GM23248 (cell line): ENCODE results near the gene NTN3. TPM values are rescaled to one million over a fixed set of nuclear protein-coding genes. Genes with fewer than 3 reads are reported as not detected.

Experiments used
- DNase-seq: peaks from one replicate; pipeline ENCODE4 v3.0.0-alpha.2; 2015
- H2AFZ ChIP-seq: fragments of 200-600 bp; sonication (generic); 2 replicates; pipeline ENCODE4 v1.6.1; 2016; ENCODE audit warnings: antibody characterized with exemption
- H3F3A ChIP-seq: fragments of 200-600 bp; sonication (generic); 2 replicates; pipeline ENCODE4 v1.6.1; 2016; ENCODE audit warnings: mild to moderate bottlenecking, antibody characterized with exemption, mixed run types; ENCODE audit not compliant: insufficient read depth
- H3K27ac ChIP-seq: fragments of 200-600 bp; sonication (generic); 2 replicates; pipeline ENCODE4 v1.5.1; 2016; ENCODE audit warnings: mild to moderate bottlenecking
- H3K27me3 ChIP-seq: fragments of 200-600 bp; sonication (generic); replicated peaks from 2 replicates; pipeline ENCODE4 v1.6.1; 2016; ENCODE audit warnings: mild to moderate bottlenecking; ENCODE audit not compliant: insufficient read depth
- H3K36me3 ChIP-seq: fragments of 200-600 bp; sonication (generic); 2 replicates; pipeline ENCODE4 v1.6.1; 2016; ENCODE audit warnings: low read depth, mild to moderate bottlenecking
- H3K4me1 ChIP-seq: fragments of 200-600 bp; sonication (generic); 2 replicates; pipeline ENCODE4 v1.6.1; 2016; ENCODE audit warnings: mild to moderate bottlenecking; ENCODE audit not compliant: insufficient read depth
- H3K4me2 ChIP-seq: fragments of 200-600 bp; sonication (generic); one replicate; pipeline ENCODE4 v1.6.1; 2016; ENCODE audit warnings: mild to moderate bottlenecking; ENCODE audit not compliant: unreplicated experiment
- H3K4me3 ChIP-seq: fragments of 200-600 bp; sonication (generic); 2 replicates; pipeline ENCODE4 v1.5.1; 2016; ENCODE audit warnings: mild to moderate bottlenecking
- H3K79me2 ChIP-seq: fragments of 200-600 bp; sonication (generic); 2 replicates; pipeline ENCODE4 v1.6.1; 2016; ENCODE audit warnings: mild to moderate bottlenecking; ENCODE audit not compliant: insufficient read depth
- H3K9ac ChIP-seq: fragments of 200-600 bp; sonication (generic); 2 replicates; pipeline ENCODE4 v1.6.1; 2016; ENCODE audit warnings: mild to moderate bottlenecking
- H3K9me2 ChIP-seq: fragments of 200-600 bp; sonication (generic); 2 replicates; pipeline ENCODE4 v1.6.1; 2016; ENCODE audit warnings: mixed run types, mild to moderate bottlenecking, moderate library complexity; ENCODE audit not compliant: insufficient read depth
- H3K9me3 ChIP-seq: fragments of 200-600 bp; sonication (generic); one replicate; pipeline ENCODE4 v1.6.1; 2017; ENCODE audit warnings: low read depth
- H4K20me1 ChIP-seq: fragments of 200-600 bp; sonication (generic); 2 replicates; pipeline ENCODE4 v1.6.0; 2016; ENCODE audit not compliant: insufficient read depth
- EZH2 ChIP-seq: fragments of 200-600 bp; sonication (generic); IDR thresholded peaks from 2 replicates; pipeline ENCODE4 v1.6.1; 2018; ENCODE audit warnings: antibody characterized with exemption, mild to moderate bottlenecking; ENCODE audit not compliant: insufficient read depth, poor library complexity, severe bottlenecking
- EZH2phosphoT487 ChIP-seq: fragments of 200-600 bp; sonication (generic); IDR thresholded peaks from 2 replicates; pipeline ENCODE4 v1.6.1; 2018; ENCODE audit warnings: antibody characterized with exemption, moderate library complexity, mild to moderate bottlenecking, low read depth; ENCODE audit not compliant: insufficient read depth
- WGBS, 2 experiments: methylation state at CpG; one replicate each; pipeline ENCODE4 v1.1.6; 2015 to 2017; ENCODE audit warnings: low lambda C conversion rate in 2 of 2, low coverage in 1 of 2; ENCODE audit errors: missing lambda C conversion rate in 2 of 2; 5-methylcytosine and 5-hydroxymethylcytosine counted together
- in situ Hi-C: fragments of 300-500 bp; cut with MboI; formaldehyde crosslinking; loops from 2 replicates; pipeline ENCODE4 v1.15.0; 2020
- polyA plus RNA-seq: library from polyadenylated mRNA; unstranded; fragments of >200 nt; fragmentation: Nextera tagmentation; extraction: Ambion mirVana; gene quantifications from 2 replicates; pipeline ENCODE4 v1.2.1, GENCODE V29; 2016
- total RNA-seq: library from RNA; depleted of rRNA; stranded (reverse); fragments of >200 nt; shearing (Covaris generic); gene quantifications from 2 replicates; pipeline ENCODE4 v1.2.3, GENCODE V29; 2014

Gene NTN3
- total and polyA plus RNA-seq, 2 experiments from 2014 or later, result not detected

GRCh38 chr16:2473999-2474876 is 3.1 kb downstream of the NTN3 start:
- no peaks in the 10 kb centered on the region for H3K9me2 ChIP-seq
- peak overlapping the region; percentile 86 for H3K4me2 ChIP-seq
- in situ Hi-C loops, result no loop called here
- DNase-seq, result peak; percentile 79
- H3K27me3 ChIP-seq, result no peaks in the 10 kb centered on the region
- peak overlapping the region; percentile 49 for H3K27ac ChIP-seq
- H2AFZ ChIP-seq, result peak overlapping the region; percentile 90
- H3K4me3 ChIP-seq, result peak overlapping the region; percentile 93
- no peaks in the 10 kb centered on the region for H3K36me3 ChIP-seq
- 1 to 2% methylated on average over 40 to 63 of the region's 100 CpGs for WGBS, 2 experiments
- peaks cover 35% of the 10 kb centered on the region for H3K79me2 ChIP-seq
- H3K4me1 ChIP-seq, result no peaks in the 10 kb centered on the region; the same call in 1 of the 2 replicates
- no peaks in the 10 kb centered on the region for H4K20me1 ChIP-seq
- H3K9me3 ChIP-seq, result no peaks in the 10 kb centered on the region
- H3K9ac ChIP-seq, result peak overlapping the region; percentile 83
- no peaks in the 10 kb centered on the region for H3F3A ChIP-seq
- TF ChIP-seq EZH2phosphoT487 (no peak), EZH2 (no peak)

GRCh38 chr16:2474877-2475412 is 3.8 kb downstream of the NTN3 start, which contains the start of gene TBC1D24:
Gene TBC1D24 (plus strand): TSS chr16:2475127. CDS start chr16:2496149, 21,022 bp downstream.
- Histone ChIP-seq H3K27me3 (no peaks in the 10 kb centered on the region), H3K36me3 (no peaks in the 10 kb centered on the region), H3K4me3 (peak within 1 kb of the TSS; percentile 93), H4K20me1 (no peaks in the 10 kb centered on the region), H3K79me2 (peaks cover 37% of the 10 kb centered on the region), H3K9me2 (no peaks in the 10 kb centered on the region), H3F3A (no peaks in the 10 kb centered on the region), H3K4me1 (no peaks in the 10 kb centered on the region; the same call in 1 of the 2 replicates), H3K9me3 (no peaks in the 10 kb centered on the region), H3K27ac (peak within 1 kb of the TSS; percentile 49), H2AFZ (peak within 1 kb of the TSS; percentile 90), H3K9ac (peak within 1 kb of the TSS; percentile 83), H3K4me2 (peak within 1 kb of the TSS; percentile 86)
- TF ChIP-seq EZH2 (no peak), EZH2phosphoT487 (no peak)
- 1 to 10% methylated on average over 4 to 62 of the region's 77 CpGs for WGBS, 2 experiments
- in situ Hi-C loops, result no loop called here
- DNase-seq, result peak; percentile 92

DNA sequence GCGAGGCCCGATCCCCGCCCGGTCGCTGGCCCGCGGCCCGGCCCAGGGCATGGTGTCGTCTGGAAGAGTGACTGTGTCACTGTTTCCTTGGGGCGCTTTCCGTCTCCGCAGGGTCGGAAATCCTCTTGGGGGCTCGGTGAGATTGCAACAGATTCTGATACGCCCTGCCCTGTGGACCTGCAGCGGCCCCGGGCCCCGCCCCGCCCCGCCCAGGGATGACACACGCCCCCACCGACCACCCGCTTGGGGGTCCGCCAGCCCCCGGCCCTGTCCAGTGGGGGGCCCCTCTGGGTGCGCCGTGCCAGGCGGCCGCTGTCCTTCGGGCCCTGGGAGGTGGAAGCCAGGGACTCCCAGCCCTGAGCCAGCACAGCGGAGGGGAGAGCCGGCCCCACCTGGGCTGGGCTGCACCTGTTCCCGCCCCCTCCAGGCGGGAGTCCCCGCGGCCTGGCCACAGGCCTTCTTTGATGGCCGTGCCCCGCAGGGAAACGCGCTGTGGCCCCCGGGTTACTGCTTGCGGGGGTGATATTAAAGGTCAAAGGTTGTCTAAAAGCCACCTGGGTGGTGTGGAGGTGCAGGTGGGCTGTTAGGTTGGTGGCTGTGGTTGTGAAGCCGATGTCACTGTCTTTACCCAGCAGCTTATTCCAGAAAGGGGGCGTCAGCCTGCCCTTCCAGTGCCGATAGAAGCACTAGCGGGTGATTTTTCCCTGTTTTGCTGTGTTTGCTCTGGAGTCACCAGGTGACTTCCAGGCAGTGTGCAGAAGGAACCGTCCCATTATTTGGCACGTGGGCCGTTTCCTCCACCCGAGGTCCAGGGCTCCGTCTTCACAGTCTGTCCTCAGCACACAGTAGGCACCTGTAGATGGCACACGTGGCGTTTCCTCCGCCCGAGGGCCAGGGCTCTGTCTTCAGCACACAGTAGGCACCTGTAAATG is 4.6 kb downstream of the NTN3 start:
- peak; percentile 33 for DNase-seq
- peak overlapping the region; percentile 70 for H3K4me2 ChIP-seq
- H3K4me3 ChIP-seq, result peak overlapping the region; percentile 93
- no peaks in the 10 kb centered on the region for H4K20me1 ChIP-seq
- no peaks in the 10 kb centered on the region for H3K27me3 ChIP-seq
- no peaks in the 10 kb centered on the region for H3K9me2 ChIP-seq
- TF ChIP-seq EZH2 (no peak), EZH2phosphoT487 (no peak)
- peak overlapping the region; percentile 59; the same call in 1 of the 2 replicates for H2AFZ ChIP-seq
- H3K79me2 ChIP-seq, result peaks cover 40% of the 10 kb centered on the region
- no peaks in the 10 kb centered on the region for H3K9me3 ChIP-seq
- in situ Hi-C loops, result no loop called here
- WGBS, 2 experiments, result 17 to 27% methylated on average over 30 to 48 of the region's 55 CpGs
- H3K27ac ChIP-seq, result no peak overlapping the region
- no peaks in the 10 kb centered on the region for H3F3A ChIP-seq
- H3K9ac ChIP-seq, result peak overlapping the region; percentile 69
- no peaks in the 10 kb centered on the region; the same call in 1 of the 2 replicates for H3K4me1 ChIP-seq
- no peaks in the 10 kb centered on the region for H3K36me3 ChIP-seq

GRCh38 chr16:2476345-2476720 is 5.2 kb downstream of the NTN3 start:
- Histone ChIP-seq H3K4me2 (no peak overlapping the region), H3K9me3 (no peaks in the 10 kb centered on the region), H3F3A (0 out of 2 replicates have a peak, but pooled peaks cover 2% of the 10 kb centered on the region), H3K79me2 (peaks cover 42% of the 10 kb centered on the region), H3K9ac (no peak overlapping the region), H3K4me3 (no peak overlapping the region), H2AFZ (no peak overlapping the region), H3K27me3 (no peaks in the 10 kb centered on the region), H3K36me3 (no peaks in the 10 kb centered on the region), H3K9me2 (no peaks in the 10 kb centered on the region), H4K20me1 (no peaks in the 10 kb centered on the region), H3K27ac (no peak overlapping the region), H3K4me1 (no peaks in the 10 kb centered on the region; the same call in 1 of the 2 replicates)
- DNase-seq, result no peak
- TF ChIP-seq EZH2phosphoT487 (no peak), EZH2 (no peak)
- in situ Hi-C loops, result no loop called here
- WGBS, 2 experiments, result 93% methylated on average over 9 of the region's 9 CpGs
